ENCODE data around the gene PDE2A. TPM values are rescaled to one million over a fixed set of nuclear protein-coding genes. Genes with fewer than 3 reads are reported as not detected.

Gene PDE2A
- total RNA-seq, 2 donors from 2014 or later: 33.0 to 38.8 TPM

DNA sequence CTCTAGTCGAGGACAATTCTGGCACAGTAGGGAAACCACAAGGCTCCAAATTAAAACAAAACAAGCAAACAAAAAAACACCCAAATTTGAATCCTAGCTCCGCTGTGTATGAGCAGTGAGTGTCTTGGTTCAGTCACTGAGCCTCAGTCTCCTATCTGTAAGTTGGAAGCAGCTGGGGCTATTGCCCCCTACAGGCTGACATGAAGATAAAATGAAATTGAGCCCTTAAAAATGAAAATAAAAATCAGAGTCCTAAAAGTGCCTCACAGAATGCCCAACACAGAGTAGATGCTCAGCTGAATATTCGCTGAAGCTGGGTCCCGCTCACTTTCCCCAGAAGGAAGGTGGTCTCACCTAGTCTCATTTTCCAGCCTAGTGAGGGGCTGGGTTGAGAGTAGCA lies 65.2 kb downstream of the PDE2A start:
- intact Hi-C loops (cut with DNase I): loop anchor here in 1 of 2 donors (5.0 kb wide), 1 partner anchor 33 kb away; no protein-coding TSS in a partner anchor
- no peak for DNase-seq (ENCODE audit: low spot score)

DNA sequence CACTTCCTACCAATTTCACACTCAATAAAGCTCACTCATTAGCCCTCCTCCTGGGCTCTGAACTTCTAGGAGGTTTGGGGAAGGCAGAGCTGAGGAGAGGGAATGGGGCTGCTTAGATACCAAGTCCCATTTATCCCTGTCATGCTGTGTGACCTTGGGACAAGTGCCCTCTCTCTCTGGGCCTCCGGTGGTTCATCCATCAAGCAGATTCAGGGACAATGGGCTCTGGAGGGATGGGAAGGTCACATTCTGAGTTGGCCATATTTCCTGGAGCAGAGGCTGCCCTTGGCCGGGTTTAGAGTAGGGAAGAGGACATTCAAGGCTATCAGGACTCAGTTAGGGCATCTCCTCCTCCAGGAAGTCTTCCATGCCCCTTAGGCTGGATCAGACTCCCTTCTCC lies 66.7 kb downstream of the PDE2A start:
- intact Hi-C loops (cut with DNase I): loop anchor here in 1 of 2 donors (5.0 kb wide), 1 partner anchor 35 kb away; no protein-coding TSS in a partner anchor

DNA sequence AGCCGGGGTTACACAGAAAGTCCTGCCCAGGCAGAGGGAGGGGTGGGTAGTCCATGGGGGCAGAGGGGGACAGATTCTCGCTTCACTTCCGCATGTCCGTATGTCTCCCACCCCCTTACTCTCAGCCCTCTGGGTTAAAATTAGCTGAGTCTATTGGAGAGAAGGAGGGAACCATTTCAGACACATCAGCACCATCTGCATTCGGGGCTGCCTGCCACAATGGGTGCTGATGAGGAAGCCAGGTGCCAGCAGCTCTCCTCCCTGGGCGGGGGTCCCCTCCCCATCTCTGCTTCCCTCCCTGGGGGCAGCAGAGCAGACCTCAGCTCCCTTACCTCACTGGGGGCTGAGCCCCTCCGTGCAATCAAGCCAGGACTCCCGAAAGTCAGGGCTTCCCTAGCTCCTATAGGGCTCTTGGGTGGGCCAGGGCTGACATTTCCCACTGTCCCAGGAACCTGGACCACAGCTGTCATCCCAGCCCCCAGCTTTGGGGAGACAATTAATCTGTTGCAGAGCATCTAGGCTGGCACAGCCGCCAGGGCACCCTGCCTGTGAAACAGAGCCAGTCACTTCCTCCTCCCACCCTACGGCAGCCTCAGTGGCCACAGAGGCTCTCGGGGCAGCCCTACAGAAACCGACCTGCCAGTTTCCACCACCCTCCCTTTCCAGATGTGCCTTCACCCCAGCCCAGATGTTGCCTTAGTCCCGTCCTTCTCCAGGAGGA lies 67.3 kb downstream of the PDE2A start:
- intact Hi-C loops (cut with DNase I): loop anchor here in 1 of 2 donors (5.0 kb wide), 1 partner anchor 35 kb away; no protein-coding TSS in a partner anchor
- DNase-seq (ENCODE audit: low spot score): no peak

More for the DNA sequence above, 66.7 kb downstream of the PDE2A start:
- DNase-seq (ENCODE audit: low spot score): no peak

DNA sequence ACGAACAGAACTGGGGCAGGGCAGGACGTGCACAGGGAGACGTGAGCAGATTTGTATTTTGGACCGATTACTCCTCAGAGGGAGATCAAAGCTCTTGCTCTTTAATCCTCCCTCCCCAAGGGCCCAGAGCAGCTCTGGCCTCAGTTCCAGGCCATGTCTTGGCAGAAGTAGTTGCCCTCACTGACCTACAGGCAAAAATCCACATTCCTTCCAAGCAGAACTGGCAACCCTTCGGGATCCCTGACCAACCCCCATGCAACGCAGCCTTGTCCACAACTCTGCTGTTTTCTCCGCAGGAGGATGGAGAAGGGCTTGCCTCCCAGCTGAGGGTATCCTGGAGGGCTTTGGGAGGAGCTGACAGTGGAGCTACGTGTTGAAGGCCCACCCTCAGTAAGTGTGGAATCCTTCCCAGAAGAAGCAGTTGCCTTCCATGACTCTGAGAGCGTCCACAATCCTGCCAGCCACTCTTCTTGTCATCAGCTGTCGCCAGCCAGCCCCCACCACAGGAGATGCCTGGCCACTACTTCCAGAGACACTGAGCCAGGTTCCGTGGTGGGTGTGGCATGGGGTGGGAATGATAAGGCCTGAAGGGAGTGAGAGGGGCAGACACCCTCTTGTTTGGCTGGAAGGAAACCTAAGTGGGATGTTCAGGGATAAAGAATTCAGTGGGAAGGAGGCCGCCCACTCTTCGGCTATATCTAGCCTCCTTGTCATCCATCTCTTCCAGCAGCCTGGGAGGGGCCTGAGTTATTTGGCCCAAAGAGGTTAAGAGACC lies 68.1 kb downstream of the PDE2A start:
- intact Hi-C loops (cut with DNase I): loop anchor here in 1 of 2 donors (5.0 kb wide), 1 partner anchor 36 kb away; no protein-coding TSS in a partner anchor
- no peak for DNase-seq (ENCODE audit: low spot score)

- DNase-seq (ENCODE audit: low spot score): no peak
- intact Hi-C loops (cut with DNase I): no loop called here
Measured at GRCh38 chr11:72604256-72604655, 70.0 kb downstream of the PDE2A start.

- intact Hi-C loops (cut with DNase I): no loop called here
- no peak for DNase-seq (ENCODE audit: low spot score)
Measured at GRCh38 chr11:72602250-72602904, 71.8 kb downstream of the PDE2A start.

GRCh38 chr11:72600557-72600956 lies 73.7 kb downstream of the PDE2A start:
- intact Hi-C loops (cut with DNase I): no loop called here
- no peak for DNase-seq (ENCODE audit: low spot score)

- DNase-seq (ENCODE audit: low spot score): no peak
- intact Hi-C loops (cut with DNase I): loop anchor here in 1 of 2 donors (2.0 kb wide), 1 partner anchor 43 kb away; no protein-coding TSS in a partner anchor
Measured at GRCh38 chr11:72599325-72600117, 74.7 kb downstream of the PDE2A start.

GRCh38 chr11:72598906-72599305 lies 75.3 kb downstream of the PDE2A start:
- intact Hi-C loops (cut with DNase I): loop anchor here in 1 of 2 donors (2.0 kb wide), 1 partner anchor 44 kb away; no protein-coding TSS in a partner anchor
- DNase-seq (ENCODE audit: low spot score): no peak

- no peak for DNase-seq (ENCODE audit: low spot score)
- intact Hi-C loops (cut with DNase I): loop anchor here in 1 of 2 donors (2.0 kb wide), 1 partner anchor 44 kb away; no protein-coding TSS in a partner anchor
Measured at GRCh38 chr11:72598466-72598865, 75.8 kb downstream of the PDE2A start.

- intact Hi-C loops (cut with DNase I): loop anchor here in 1 of 2 donors (2.0 kb wide), 1 partner anchor 45 kb away; no protein-coding TSS in a partner anchor
- no peak for DNase-seq (ENCODE audit: low spot score)
Measured at GRCh38 chr11:72597721-72598120, 76.5 kb downstream of the PDE2A start.

DNA sequence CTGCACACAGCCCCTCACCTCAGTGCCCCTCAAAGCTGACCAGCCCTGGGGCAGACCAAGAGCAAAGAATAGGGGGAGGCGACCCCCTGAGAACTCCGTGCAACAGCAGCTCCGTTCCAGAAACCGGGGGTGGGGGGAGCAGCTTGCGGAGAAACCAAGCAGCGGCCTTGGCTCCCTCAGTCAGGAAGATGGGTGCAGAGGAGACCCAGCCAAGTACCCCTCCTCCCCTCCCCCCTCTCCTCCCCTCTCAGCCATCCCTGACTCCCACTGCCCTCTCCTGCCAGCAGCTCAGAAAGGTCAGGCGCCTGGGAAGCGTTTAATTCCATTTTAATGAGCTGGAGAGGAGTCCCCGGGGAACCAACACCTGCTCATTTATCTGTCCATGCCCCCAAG lies 78.9 kb downstream of the PDE2A start:
- no peak for DNase-seq (ENCODE audit: low spot score)
- intact Hi-C loops (cut with DNase I): no loop called here

DNA sequence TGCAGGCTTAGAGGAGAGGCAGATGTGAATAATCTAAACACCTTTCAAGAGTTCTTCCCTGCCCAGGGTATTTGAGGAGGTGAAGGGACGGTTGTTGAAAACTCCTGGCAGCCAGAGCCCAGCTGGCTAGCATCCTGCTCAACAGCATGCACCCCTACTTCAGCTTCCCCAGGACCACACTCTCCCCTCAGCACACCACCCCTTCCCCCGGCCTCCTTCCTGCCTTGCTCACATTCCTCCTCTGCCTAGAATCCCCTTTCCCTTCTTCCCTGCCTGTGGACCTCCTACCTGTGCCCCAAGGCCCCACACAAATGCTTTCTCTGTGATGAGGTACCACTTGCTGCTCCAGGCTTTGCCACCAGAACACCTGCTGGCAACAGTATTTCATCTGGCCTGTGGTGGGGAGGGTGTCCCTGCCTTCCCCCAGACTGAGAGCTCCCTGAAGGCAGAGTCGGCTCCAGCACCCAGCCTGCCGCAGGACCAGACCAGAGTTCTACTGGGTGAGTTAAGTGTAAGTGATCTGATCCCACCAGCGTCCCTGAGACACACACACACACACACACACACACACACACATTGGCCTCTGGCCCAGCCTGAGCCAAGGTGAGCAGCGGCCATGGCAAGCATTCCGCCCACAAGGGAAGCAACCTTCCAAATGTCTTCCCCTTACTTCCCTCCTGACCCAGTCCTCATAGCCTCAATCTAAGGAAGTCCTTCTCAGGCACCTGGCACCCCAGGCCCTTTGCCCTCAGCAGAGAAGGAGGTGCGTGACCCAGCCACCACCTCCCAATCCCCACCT lies 79.5 kb downstream of the PDE2A start:
- intact Hi-C loops (cut with DNase I): loop anchor here in 1 of 2 donors (5.0 kb wide), 1 partner anchor 1197 kb away; no protein-coding TSS in a partner anchor
- no peak for DNase-seq (ENCODE audit: low spot score)

DNA sequence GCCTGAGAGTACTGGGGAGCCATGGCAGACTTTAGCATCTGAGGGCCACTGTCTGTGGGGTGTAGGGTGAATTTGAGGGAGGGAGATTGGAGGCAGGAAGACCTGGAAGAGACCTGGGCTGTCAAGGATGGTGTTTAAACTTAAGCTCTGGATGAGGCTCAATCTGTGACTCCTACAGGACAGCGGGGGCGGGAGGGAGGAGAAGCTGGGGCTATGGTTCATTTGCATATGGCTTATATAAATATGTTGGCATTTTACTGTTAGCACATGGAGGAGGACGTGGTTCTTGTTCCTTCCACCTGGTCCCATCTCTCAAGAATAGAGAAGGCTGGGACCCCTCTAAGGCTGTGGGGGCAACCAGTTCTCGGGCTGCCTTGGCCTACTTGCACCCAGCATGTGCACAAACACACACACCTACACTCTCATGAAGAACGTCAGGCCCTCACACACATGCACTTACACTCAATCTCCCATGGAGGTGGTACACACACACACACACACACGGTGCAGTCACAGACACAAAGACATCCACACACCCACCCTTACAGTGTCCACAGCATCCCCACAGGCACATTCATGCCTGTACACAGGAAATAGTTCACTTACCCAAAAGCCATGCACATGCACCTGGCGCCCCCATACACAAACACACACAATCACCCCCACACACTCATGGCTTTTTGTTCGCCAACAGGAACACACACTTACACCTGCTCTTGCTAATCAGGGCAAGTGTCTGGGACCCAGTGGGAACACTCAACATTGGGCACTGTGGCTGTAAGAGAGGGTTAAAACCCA lies 81.3 kb downstream of the PDE2A start:
- DNase-seq (ENCODE audit: low spot score): no peak
- intact Hi-C loops (cut with DNase I): loop anchor here in 1 of 2 donors (5.0 kb wide), 1 partner anchor 1196 kb away; no protein-coding TSS in a partner anchor

DNA sequence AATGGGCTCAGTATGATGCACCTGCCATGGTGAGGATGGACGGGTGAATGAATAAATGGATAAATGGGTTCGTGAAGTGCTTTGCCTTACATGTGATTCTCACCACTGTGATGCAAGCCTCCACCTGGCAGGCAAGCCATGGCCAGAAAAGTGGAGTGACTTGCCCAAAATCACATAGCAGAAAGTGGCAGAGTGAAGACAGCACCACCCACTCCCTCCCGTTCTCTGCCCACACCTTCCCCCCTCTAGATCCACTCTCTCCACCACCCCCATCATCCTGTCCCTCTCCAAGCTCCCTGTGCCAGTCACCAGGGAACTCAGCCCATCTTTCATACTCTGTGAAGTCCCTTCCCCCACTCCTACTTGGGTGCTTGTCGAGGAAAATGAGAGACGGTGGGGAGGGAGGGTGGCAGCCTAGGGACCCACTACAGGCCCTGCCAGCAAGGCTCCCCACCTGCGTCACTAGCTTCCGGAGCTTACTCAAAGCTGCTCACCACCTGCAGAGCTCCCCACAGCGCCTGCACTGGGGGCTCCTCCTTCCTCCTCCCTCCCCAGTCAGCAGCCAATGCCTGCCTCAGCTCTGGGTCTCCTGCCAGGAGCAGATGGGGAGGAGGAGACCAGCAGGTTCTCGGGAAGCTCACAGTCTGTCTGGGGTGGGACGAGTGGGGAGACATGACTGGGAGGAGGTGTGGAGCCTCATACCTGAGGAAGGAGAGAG lies 82.3 kb downstream of the PDE2A start:
- intact Hi-C loops (cut with DNase I): loop anchor here in 1 of 2 donors (5.0 kb wide), 1 partner anchor 1195 kb away; no protein-coding TSS in a partner anchor

DNA sequence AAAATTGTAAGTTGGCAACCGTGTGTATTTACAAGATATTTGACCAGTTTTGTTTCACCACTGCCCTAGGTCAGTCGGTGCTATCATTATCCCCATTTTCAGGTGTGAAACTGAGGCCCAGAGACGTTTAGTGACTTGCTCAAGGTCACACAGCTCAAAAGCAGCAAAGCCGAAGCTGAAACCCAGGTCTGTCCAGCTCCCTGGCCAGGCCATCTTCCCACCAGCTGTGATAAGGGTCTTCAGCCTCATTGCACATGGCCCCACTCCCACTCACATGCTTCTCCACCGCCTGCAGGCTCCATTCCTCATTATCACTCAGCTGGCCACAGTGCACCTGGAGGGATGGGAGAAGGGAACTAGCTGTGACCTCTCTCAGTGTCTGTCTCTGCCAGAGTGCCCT lies 83.2 kb downstream of the PDE2A start:
- intact Hi-C loops (cut with DNase I): loop anchor here in 1 of 2 donors (5.0 kb wide), 1 partner anchor 1194 kb away; no protein-coding TSS in a partner anchor
- DNase-seq (ENCODE audit: low spot score): no peak

More for the DNA sequence above, 82.3 kb downstream of the PDE2A start:
- no peak for DNase-seq (ENCODE audit: low spot score)
